Ramos (cell line): Measurements from ENCODE around the gene TMEM53.

Experiments used
- in situ Hi-C: fragments of 300-500 bp; cut with MboI; formaldehyde crosslinking; loops from one replicate; pipeline ENCODE4 v1.14.3; 2022; ENCODE audit warnings: low sequenced_read_pairs; ENCODE audit not compliant: unreplicated experiment

The TMEM53 gene

DNA sequence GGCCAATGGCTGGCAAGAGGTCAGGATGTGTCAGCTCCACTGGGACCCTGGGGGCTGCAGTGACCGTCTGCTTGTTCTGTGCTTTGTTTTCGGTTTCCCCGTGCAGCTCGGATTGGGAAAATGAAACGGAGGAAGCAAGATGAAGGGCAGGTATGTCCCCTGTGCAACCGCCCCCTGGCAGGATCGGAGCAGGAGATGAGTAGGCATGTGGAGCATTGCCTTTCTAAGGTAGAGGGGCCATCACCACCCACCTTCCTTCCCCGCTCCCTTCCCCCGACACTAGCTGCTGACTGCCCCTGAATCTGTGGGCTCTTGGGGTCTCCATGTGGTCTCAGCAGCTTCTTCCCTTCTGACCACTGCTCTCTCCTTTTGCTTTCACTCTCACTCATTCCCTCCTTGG is 38.8 kb downstream of the TMEM53 start:
- in situ Hi-C loops = no loop called here

DNA sequence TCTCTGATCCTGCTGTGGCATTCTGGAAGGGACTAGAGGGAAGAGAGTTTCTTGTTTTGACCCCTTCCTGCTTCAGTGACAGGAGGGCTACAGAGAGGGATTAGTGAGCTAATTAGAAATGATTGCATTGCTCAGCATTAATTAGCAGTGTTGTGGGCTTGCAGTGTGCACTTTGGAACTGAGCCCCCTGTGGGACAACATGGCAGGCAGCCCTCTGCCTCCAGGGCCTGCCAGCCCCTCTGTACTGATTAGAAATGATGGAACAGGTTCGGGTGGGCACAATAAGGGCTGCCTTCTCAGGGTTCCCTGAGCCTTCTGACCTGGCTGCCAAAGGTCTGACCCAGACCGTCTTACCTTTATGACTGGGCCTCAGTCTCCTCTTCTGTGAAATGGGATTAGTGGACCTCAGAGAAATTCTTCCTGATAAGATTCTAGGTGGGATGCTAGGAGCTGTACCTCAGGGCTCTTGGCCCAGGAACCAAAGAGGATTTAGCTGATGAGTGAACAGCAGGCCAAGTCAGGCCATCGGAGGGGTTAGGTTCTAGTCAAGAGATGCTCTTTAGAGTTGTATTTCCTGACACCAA is 39.6 kb downstream of the TMEM53 start:
- in situ Hi-C loops = no loop called here

DNA sequence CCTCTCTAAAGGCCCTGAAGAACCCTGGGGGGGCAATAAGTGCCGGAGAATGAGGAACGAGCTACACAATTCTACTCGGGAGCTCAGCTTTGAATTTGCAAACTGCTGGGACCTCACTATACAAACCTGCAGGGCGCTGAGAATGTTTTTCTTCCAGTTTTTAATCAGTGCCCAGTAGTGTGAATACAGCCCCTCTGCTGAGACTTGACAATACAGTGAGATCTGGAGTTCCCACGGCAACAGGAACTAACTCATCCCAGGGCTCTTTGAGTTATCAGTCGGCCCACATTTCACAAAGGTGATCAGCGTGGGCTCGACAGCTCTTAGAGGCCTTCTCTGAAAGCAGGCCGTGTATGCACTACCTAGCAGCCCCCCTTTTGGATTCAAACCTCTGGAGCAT is 41.7 kb downstream of the TMEM53 start:
- in situ Hi-C loops = no loop called here

DNA sequence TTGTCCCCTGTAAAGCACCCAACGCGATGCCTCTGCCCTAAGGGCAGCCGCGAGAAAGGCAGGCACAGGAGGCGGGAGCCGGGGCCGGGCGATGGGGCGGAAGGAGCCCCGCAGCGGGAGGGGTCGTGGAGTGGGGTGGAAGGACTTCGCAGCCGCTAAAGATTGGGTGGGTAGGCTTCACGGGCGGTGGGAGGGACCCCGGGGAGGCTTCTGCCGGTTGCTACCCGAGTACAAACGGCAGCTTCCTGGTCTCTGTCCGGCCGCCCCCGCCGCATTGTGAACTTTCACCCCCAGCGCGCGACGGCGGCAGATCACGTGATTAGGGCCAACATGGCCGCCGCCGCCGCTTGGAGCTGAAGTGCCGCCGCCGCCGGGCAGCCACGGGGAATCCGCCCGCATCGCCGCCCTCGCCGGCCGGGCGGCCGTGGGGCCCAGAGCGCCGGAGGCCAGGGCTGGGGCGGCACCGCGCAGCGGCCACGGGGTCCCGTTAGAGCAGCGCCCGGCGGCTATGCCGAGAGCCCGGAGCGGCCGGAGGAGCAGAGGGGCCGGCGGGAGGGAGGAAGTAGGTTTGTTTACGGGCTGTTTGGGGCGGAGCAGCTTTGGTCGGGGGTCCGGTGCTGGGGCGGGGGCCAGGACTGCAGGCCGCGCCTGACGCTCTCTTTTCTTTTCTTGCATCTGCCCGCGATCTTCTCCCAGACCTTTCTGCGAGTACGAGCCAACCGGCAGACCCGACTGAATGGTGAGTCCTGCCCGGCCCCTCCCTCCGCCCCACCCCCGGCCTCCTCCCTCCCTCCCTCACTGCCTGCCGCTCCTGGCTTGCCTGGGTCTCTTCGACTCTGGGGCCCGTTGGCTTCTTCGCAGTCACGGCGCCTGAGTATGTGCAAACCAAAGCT is 42.4 kb downstream of the TMEM53 start:
- in situ Hi-C loops = no loop called here

DNA sequence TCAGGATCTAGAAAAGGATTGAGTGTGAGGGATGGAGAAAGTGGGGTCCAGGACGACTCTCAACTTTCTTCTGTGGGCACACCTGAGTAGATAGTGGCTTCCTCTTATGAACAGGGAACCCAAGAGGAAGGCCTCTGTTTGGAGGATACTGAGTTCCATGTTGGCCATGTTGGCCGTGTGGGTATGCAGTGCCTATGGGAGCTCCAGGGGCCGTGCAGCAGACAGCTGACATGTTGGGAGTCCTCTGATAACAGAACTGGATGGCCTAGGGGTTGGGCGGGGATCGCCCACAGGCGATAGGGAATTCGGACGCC is 43.0 kb downstream of the TMEM53 start:
- in situ Hi-C loops = no loop called here

DNA sequence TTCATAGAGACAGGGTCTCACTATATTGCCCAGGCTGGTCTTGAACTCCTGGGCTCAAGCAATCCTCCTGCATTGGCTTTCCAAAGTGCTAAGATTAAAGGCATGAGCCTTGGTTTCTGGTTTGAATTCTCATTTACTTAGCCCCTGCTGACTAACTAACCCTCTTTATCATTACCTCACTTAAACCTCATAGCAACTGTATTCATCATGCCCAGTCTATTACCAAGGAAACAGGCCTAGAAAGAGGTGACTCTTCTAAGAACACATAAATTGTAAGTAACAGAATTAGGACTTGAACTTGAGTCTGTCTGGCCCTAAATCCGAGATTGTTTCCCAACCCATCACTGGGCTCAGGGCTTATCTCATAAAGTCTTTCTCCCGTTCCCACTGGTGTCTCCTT is 44.2 kb downstream of the TMEM53 start:
- in situ Hi-C loops = no loop called here

DNA sequence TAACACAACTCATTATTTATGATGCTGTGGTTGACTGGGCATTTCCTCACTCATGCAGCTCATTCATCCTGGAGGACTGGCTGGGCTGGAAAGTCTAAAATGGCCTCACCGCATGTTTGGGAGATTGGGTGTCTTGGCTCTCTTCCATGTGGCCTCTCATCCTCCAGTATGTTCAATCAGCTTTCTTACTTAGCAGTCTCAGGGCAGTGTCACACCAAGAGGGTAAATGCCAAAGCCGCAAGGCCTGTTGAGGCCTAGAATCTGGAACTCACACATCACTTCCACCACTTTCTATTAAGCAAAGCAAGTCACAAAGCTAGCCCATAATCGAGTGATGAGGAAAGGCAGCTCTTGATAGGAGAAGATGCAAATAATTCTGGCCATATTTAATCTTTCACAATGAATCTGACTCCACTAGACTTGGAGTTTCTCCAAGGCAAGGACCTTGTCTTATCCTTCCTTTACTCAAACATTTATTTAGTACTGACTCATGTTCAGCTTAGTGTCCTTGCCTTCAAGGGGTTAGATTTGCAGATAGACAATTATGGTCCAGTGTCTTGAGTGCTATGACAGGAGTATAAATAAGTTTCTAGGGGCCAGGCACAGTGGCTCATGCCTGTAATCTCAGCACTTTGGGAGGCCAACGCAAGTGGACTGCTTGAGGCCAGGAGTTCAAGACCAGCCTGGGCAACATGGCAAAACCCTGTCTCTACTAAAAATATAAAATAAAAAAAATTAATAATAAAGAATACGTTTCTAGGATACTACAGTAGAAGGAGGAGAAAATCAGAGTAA is 45.1 kb downstream of the TMEM53 start:
- in situ Hi-C loops = no loop called here

DNA sequence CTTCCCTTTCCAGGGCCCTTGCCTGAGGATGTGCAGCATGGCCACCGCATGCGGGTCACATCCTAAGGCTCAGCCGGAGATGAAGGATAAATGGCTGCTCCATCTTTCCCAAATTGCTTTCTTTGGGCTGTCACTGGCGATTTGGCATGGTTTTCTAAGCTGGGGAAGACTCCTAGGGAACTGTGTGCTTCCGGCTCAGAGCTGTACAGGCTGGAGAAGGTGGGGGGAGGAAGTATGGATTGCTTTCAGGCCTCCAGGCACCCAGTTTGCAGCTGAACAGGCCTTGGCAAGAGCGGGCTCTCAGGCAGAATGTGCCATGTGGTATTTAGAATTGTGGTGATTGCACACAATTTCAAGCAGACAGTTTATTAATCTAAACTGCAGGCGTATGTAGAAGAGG is 48.9 kb downstream of the TMEM53 start:
- in situ Hi-C loops = no loop called here

DNA sequence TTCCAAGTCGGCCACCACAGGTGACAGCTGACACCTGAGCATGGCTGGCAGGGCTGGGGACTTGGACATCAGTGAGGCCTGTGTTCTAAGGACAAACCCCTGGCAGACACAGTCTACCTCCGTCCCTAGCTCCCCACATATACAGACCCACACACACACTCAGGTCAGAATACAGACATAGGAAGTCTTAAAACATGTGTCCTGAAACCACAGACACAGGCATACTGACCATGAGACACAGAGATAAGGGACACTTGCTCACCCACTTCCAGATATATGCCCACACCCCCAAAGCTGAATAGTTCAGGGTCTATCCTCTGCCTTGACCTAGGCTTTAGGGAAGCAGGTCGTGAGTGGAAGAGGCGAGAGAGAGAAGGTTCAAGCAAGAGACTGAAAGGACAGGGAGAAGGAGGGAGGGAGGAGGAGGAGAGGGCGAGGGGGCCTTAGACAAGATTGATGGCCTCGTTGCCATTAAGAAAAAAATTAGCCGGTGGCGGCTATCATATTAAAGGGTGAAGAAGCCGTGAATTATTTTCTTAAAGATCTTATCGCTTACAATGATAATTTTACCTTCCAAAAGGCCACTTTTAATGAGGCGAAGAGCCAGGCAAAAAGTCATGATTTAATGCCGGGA is 49.9 kb downstream of the TMEM53 start:
- in situ Hi-C loops = no loop called here

DNA sequence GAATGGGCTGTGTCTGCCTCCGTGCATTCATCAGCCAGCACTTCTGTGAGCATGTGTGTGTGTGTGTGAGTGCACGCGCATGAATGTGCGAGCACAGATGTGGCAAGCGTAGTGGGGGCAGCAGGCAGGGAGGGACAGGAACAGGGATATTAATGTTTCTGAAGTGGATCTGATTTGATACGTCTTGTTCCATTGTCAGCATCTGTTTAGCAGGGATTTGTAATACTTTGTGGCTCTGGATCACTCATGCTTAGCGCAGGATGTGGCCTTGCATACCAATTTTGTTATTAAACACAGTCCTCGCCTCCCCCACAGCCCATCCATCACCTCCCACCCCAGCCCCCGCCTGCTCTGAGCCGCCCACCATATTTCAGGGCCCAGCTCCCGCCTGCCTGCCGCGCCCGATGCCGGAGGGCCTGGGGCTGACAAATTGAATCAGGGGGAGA is 52.4 kb downstream of the TMEM53 start:
- in situ Hi-C loops = no loop called here

DNA sequence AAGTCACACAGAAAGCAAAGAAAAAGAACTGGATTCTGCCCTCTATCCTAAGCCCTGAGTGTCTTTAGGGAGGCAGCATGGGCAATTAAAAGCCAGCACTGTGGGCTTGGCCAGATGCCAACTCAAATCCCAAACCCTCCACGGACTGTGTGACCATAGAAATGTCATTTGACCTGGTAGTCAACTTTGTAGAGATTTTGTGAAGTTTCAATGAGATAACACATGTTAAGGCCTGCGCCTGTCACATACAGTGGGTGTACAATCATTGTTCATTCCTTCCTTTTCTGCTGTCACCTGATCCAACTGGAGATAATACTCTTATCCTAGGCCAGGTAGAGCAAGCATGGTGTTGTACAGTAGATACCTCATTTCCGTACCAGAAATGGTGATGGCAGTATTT is 54.2 kb downstream of the TMEM53 start:
- in situ Hi-C loops = no loop called here

DNA sequence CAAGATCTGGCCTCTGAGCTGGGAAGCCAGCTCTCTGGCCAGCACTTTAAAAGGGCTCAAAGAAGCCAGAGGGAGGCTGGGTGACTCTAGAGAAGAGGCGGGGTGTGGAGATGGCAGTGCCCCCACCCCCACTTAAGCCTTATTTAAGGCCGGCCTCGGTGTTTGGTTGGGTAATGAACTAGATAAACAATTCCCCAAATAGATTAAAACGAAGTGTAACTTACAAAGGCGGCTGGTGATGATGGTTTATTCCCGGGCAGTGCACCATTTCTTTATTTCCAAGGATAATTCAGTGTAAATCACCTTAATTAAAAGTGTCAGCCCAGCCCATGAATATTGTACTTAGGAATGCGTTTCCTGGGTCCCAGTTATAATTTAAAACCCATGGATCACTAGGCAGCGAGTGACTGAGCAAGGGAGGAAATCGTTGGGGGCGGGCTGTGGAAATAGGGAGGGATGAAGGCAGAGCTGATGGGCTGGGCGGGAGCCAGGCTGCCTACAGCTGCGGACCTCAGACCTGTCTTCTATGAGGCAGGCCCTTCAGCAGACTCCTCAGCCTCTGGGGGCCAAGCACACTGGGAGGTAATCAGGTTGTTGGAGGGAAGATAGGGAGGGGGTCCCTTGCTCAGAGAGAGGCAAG is 54.9 kb downstream of the TMEM53 start:
- in situ Hi-C loops = no loop called here

DNA sequence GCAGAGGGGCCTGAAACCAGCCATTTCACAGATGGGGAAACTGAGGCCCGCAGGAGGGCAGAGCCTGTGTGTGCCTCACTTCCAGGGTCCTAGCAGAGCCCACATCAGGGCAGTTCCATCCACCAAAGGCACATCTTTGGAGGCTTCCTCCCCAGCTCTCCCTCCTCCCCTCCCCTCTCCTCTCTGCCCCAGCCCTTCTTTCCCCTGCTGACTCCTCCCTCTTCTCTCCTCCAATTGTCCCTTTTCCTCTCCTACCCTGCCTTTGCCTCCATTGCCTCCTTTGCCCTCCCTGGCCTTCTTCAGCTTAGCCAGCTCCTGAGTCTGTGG is 56.6 kb downstream of the TMEM53 start:
- in situ Hi-C loops = no loop called here

DNA sequence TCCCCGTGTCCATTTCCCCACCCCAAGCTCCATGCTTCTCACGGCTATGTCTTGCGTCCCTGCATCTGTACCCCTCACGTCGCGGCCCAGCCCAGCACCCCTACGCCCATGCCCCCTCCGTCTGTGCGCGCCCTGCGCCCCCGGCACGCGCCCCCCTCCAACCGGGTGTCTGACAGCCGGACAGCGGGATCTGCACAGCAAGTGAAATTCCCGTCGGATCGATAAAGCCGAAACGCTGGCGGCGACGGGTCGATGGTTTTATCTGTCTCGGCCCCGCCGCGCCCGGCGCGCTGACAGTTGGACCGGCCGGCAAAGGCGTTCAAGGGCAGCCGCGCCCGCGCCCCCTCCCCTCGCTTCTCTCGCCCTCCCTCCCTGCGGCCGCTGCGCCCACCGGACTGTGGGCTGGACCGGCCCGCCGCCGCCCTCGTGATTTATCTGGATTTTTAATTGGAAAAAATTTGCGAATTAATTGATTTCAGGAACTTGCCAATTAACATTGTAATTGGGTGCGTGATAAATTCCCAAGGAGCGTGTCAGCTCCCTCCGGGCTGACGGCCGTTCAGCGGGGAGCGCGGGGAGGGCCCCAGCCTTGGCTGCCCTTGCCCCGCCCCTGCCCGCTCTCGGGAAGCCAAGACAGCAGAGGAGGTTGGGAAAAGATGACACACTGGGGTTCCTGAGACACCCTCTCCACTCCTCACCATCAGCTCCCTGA is 57.1 kb downstream of the TMEM53 start:
- in situ Hi-C loops = no loop called here

DNA sequence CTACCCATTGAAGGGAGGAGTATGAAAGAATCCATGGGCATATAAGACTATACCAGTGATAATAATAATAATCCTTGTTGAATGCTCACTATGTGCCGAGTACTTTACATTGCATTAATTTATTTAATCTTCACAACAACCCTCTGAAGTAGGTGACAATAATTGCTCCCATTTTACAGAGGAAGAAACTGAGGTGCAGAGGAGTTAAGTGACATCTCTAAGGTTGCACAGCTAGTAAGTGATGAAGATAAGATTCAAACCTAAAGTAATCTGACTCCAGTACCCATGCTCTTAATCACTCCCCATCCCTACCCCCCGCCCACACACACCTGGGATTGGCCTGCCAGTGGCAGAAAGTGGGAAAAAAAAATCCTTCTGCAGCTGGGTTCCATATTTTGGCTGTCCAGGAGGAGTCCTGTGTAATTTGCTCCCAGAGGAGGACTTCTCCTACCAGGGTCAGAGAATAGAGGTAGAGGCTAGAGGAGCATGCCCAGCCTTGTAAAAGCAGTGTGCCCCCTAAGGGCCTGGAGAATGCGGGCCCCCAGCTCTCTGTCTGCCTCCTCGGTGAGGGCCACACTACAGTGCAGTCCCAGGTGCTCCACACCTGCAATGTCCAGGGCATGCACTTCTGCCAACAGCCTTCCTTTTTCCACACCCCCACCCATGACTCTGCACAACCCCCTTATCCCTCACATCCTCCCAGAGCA is 57.8 kb downstream of the TMEM53 start:
- in situ Hi-C loops = no loop called here

DNA sequence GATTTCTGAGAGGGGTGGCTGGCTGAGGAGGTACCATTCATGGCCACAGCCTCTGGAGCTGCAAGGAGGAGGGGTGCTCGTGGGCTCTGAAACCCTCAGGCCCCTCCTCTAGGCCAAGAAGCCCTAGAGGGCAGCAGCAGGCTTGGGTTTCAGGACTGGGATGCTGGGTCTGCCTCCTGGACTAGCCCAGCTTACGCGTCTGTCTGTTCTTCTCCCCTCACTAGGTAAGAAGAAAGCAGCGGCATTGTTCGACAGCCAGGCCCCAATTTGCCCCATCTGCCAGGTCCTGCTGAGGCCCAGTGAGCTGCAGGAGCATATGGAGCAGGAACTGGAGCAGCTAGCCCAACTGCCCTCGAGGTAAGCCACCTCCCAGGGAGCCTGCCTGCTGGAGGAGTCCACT is 60.3 kb downstream of the TMEM53 start:
- in situ Hi-C loops = no loop called here

DNA sequence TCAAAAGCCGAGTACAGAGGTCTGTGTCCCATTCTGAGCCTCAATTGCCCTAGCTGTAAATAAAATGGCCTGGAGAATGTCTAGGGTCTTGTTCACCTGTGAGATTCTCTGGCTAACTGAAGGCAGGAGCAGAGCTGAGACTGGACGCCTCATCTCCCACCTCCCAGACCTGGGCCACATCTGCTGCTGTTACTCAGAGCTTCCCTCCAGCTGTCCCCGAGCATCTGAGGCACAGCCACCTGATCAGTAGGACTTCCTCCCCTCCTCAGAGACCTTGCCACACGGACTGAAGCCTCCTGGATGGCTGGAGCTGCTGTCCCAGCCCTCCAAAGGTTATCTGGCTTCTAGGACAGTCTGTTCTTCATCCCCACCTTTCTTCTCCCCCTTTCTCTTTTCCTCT is 62.4 kb downstream of the TMEM53 start:
- in situ Hi-C loops = no loop called here

DNA sequence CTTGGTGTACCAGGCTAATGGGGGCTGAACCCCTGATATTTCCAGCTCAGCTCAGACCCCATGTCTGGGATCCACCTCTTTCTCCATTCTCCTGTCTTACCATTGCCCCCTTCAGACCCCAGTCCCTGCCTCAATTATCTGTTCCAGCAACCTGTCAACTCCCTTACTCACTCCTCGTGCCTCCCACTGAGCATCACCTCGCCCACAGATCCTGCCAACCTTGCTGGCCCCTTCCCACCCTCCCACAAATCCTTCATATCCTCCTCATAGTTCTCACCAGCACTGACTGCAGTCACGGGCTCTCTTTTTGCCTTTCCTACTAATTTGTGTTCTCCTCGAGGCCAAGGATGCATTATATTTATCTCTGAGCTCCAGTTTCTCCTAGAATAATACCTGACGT is 62.9 kb downstream of the TMEM53 start:
- in situ Hi-C loops = no loop called here

DNA sequence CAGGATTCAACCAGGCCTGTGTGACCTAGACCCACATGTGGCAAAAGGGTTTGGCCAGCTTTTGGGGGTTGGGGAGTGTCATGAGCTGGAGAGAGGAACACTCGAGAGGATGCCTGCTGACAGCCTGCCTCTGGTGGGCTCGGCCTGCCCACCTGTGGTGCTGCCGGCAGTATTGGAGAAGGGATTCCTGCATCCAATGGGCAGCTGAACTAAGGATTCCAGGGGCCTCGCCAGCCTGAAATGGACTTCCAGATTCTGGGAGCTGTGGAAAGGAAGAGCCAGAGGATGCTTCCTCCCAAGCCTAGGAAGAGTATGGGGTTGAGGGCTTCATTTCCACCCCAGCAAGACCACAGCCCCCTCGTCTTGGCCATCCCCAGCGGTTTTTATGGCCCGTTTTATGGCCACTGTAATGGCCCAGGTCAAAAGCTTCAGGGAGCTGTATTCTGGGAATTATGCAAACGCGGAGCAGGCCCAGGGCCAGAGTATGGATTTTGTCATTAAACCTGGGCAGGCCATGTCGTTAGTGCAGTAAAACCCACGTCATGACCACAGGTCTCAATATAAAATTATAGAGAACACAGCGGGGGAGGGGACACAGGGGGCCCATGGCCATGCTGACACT is 63.6 kb downstream of the TMEM53 start:
- in situ Hi-C loops = no loop called here
